GM18907 (cell line): Measurements from ENCODE around the gene TXNDC16.

Source experiments
- ATAC-seq: cut with Tn5 transposase; IDR thresholded peaks from one replicate; pipeline ENCODE4 v1.9.1; 2021; ENCODE audit warnings: mild to moderate bottlenecking, moderate library complexity; ENCODE audit not compliant: unreplicated experiment

Gene TXNDC16

GRCh38 chr14:52455291-52456088, 96.8 kb downstream of the TXNDC16 start:
- ATAC-seq = no peak

- ATAC-seq = no peak
Measured at GRCh38 chr14:52447236-52447635, 105.1 kb downstream of the TXNDC16 start.

- ATAC-seq = no peak
Measured at GRCh38 chr14:52446355-52446754, 106.0 kb downstream of the TXNDC16 start.

- no peak for ATAC-seq
Measured at GRCh38 chr14:52443506-52443905, 108.8 kb downstream of the TXNDC16 start.

- ATAC-seq = no peak
Measured at GRCh38 chr14:52442602-52443001, 109.7 kb downstream of the TXNDC16 start.

- no peak for ATAC-seq
Measured at GRCh38 chr14:52442166-52442565, 110.1 kb downstream of the TXNDC16 start.

GRCh38 chr14:52439476-52439875, 112.8 kb downstream of the TXNDC16 start:
- no peak for ATAC-seq

GRCh38 chr14:52434955-52435354, 117.3 kb downstream of the TXNDC16 start:
- ATAC-seq = no peak

- no peak for ATAC-seq
Measured at GRCh38 chr14:52430474-52430873, 121.8 kb downstream of the TXNDC16 start.

- no peak for ATAC-seq
Measured at GRCh38 chr14:52429451-52429850, 122.9 kb downstream of the TXNDC16 start.

- no peak for ATAC-seq
Measured at GRCh38 chr14:52427460-52427859, 124.8 kb downstream of the TXNDC16 start.

- no peak for ATAC-seq
Measured at GRCh38 chr14:52422650-52423356, 129.5 kb downstream of the TXNDC16 start.

- no peak for ATAC-seq
Measured at GRCh38 chr14:52417139-52417538, 135.2 kb downstream of the TXNDC16 start.

- no peak for ATAC-seq
Measured at GRCh38 chr14:52413729-52414408, 138.4 kb downstream of the TXNDC16 start.

- no peak for ATAC-seq
Measured at GRCh38 chr14:52412426-52412825, 139.9 kb downstream of the TXNDC16 start.

- ATAC-seq = no peak
Measured at GRCh38 chr14:52405314-52405713, 147.0 kb downstream of the TXNDC16 start.

- peak; percentile 73 for ATAC-seq
Measured at GRCh38 chr14:52402812-52403526, 149.3 kb downstream of the TXNDC16 start.

- ATAC-seq = no peak
Measured at GRCh38 chr14:52400846-52401245, 151.5 kb downstream of the TXNDC16 start.

GRCh38 chr14:52399921-52400595, 152.2 kb downstream of the TXNDC16 start:
- ATAC-seq = peak; percentile 51

- ATAC-seq = no peak
Measured at GRCh38 chr14:52399104-52399503, 153.2 kb downstream of the TXNDC16 start.
